ENCODE data around the gene AURKA.

GRCh38 chr20:56400001-56400640, 8.1 kb upstream of the AURKA start:
- TF ChIP-seq EP300 (IDR thresholded peaks at IDR 0.05; ENCODE audit: borderline replicate concordance in 1 of 2, low read depth in 1 of 2, low read length in 1 of 2) (no peak), EZH2phosphoT487 (IDR thresholded peaks at IDR 0.05; ENCODE audit: borderline replicate concordance, low read depth) (no peak), GABPA (IDR thresholded peaks at IDR 0.05; ENCODE audit: low read depth) (no peak), CTCF (IDR thresholded peaks at IDR 0.05) (peak; percentile 92), REST (IDR thresholded peaks at IDR 0.05; ENCODE audit: low read depth, low read length) (no peak), RAD21 (IDR thresholded peaks at IDR 0.05; ENCODE audit: low read length) (peak; percentile 67), POLR2AphosphoS5 (IDR thresholded peaks at IDR 0.05; ENCODE audit: low read depth, low read length) (no peak)

Measured in SK-N-SH (cell line).